Gastrocnemius medialis (tissue), 4 donors: ENCODE results near the gene SEC11C.

Source experiments
- CTCF ChIP-seq, 5 experiments: fragments of 450-650 bp in 3 of 5; fragments of 200-600 bp in 2 of 5; sonication (generic) in 2 of 5; IDR thresholded peaks in 4 of 5; conservative IDR thresholded peaks in 1 of 5; 1 replicate in 4 of 5; 2 replicates in 1 of 5; pipeline ENCODE4 v1.5.1; 2016 to 2019; ENCODE audit warnings: antibody characterized with exemption in 5 of 5, mild to moderate bottlenecking in 3 of 5, moderate library complexity in 3 of 5
- POLR2A ChIP-seq, 2 donors: fragments of 450-650 bp; IDR thresholded peaks; one replicate each; pipeline ENCODE4 v1.6.1; 2017; ENCODE audit warnings: antibody characterized with exemption in 2 of 2, mild to moderate bottlenecking in 2 of 2, moderate library complexity in 2 of 2

- no peak for TF ChIP-seq CTCF (IDR thresholded peaks at IDR 0.05 in 4 of 5, conservative IDR thresholded peaks at IDR 0.05 in 1 of 5)
- TF ChIP-seq POLR2A (IDR thresholded peaks at IDR 0.05) = no peak
Observed at GRCh38 chr18:59182673-59183072, 43.0 kb downstream of the SEC11C start.
